Fibroblast of lung (primary cell): ENCODE measurements around the gene DEPDC7. TPM values are rescaled to one million over a fixed set of nuclear protein-coding genes. Genes with fewer than 3 reads are reported as not detected.

ENCODE experiments used
- DNase-seq, 2 donors: peaks; one replicate each; pipeline versions ENCODE4 v3.0.0 to v3.0.0-alpha.2; 2010; ENCODE audit warnings: low read depth in 2 of 2
- H2AFZ ChIP-seq: 2 replicates; pipeline ENCODE4 v1.5.1; 2012; ENCODE audit warnings: low read length, control low read depth, inconsistent platforms
- H3K27ac ChIP-seq: 2 replicates; pipeline ENCODE4 v1.5.1; 2011; ENCODE audit warnings: low read length, control low read depth; ENCODE audit not compliant: insufficient read depth
- H3K27me3 ChIP-seq: 2 replicates; pipeline ENCODE4 v1.5.1; 2011; ENCODE audit warnings: mild to moderate bottlenecking, low read length; ENCODE audit not compliant: control insufficient read depth, insufficient read depth
- H3K36me3 ChIP-seq: 2 replicates; pipeline ENCODE4 v1.5.1; 2011; ENCODE audit warnings: low read length; ENCODE audit not compliant: control insufficient read depth, insufficient read depth
- H3K4me1 ChIP-seq: 2 replicates; pipeline ENCODE4 v1.5.1; 2011; ENCODE audit warnings: low read length; ENCODE audit not compliant: control insufficient read depth, insufficient read depth; ENCODE audit errors: extremely low read depth
- H3K4me2 ChIP-seq: 2 replicates; pipeline ENCODE4 v1.5.1; 2011; ENCODE audit warnings: low read length, control low read depth; ENCODE audit not compliant: insufficient read depth; ENCODE audit errors: extremely low read depth
- H3K4me3 ChIP-seq, 4 experiments: fragments of 200-600 bp in 1 of 4; sonication (generic) in 1 of 4; replicated peaks in 1 of 4; 2 replicates each; pipeline ENCODE4 v1.5.1; 2011 to 2016; ENCODE audit warnings: low read length in 4 of 4, low read depth in 3 of 4, mild to moderate bottlenecking in 3 of 4, control low read depth in 2 of 4, inconsistent platforms in 1 of 4, mixed read lengths in 1 of 4; ENCODE audit not compliant: insufficient read depth in 1 of 4; ENCODE audit errors: control extremely low read depth in 1 of 4
- H3K79me2 ChIP-seq: 2 replicates; pipeline ENCODE4 v1.5.1; 2012; ENCODE audit warnings: mild to moderate bottlenecking, low read length, inconsistent platforms; ENCODE audit not compliant: control insufficient read depth, insufficient read depth
- H3K9ac ChIP-seq: 2 replicates; pipeline ENCODE4 v1.5.1; 2011; ENCODE audit warnings: mild to moderate bottlenecking, low read length, control low read depth; ENCODE audit not compliant: insufficient read depth
- H3K9me3 ChIP-seq: 2 replicates; pipeline ENCODE4 v1.5.1; 2012; ENCODE audit warnings: low read depth, low read length; ENCODE audit not compliant: control insufficient read depth, insufficient read depth
- H4K20me1 ChIP-seq: 2 replicates; pipeline ENCODE4 v1.5.1; 2011; ENCODE audit warnings: low read length; ENCODE audit not compliant: control insufficient read depth, insufficient read depth; ENCODE audit errors: extremely low read depth
- EZH2 ChIP-seq: IDR thresholded peaks from 2 replicates; pipeline ENCODE4 v1.5.1; 2012; ENCODE audit warnings: low read length, control low read depth, mild to moderate bottlenecking; ENCODE audit errors: missing control alignments
- polyA plus RNA-seq, 2 donors: library from polyadenylated mRNA; depleted of rRNA in 1 of 2; stranded (reverse) in 1 of 2; unstranded in 1 of 2; fragments of >200 nt; gene quantifications; 2 replicates each; pipeline ENCODE4 v1.2.1, GENCODE V29; 2011 to 2012; ENCODE audit warnings: missing spikeins in 1 of 2
- total RNA-seq: library from RNA; depleted of rRNA; stranded (reverse); fragments of >200 nt; gene quantifications from 2 replicates; pipeline ENCODE4 v1.2.1, GENCODE V29; 2014
- TF ChIP-seq, protein P1 (sequence below), 2 donors: IDR thresholded peaks in 1 of 2; conservative IDR thresholded peaks in 1 of 2; 1 replicate in 1 of 2; 2 replicates in 1 of 2; pipeline ENCODE4 v1.5.1; 2011 to 2012; ENCODE audit warnings: low read length in 2 of 2, control low read depth in 1 of 2, inconsistent platforms in 1 of 2, low read depth in 1 of 2, mild to moderate bottlenecking in 1 of 2

DEPDC7 gene
- total and polyA plus RNA-seq, 2 donors (not counting 1 experiment from before 2014, with no cell fraction given): 6.7 to 8.4 TPM

GRCh38 chr11:33072465-33072864, 56.8 kb downstream of the DEPDC7 start:
- Histone ChIP-seq H3K27me3 (no peaks in the 10 kb centered on the region), H3K79me2 (no peaks in the 10 kb centered on the region), H3K36me3 (peaks cover 15% of the 10 kb centered on the region), H3K9ac (no peak overlapping the region), H4K20me1 (no peaks in the 10 kb centered on the region), H3K9me3 (no peaks in the 10 kb centered on the region), H3K27ac (no peak overlapping the region), H3K4me3 (no peak overlapping the region), H3K4me2 (no peak overlapping the region), H2AFZ (no peak overlapping the region), H3K4me1 (no peaks in the 10 kb centered on the region)
- TF ChIP-seq, protein P1, sequence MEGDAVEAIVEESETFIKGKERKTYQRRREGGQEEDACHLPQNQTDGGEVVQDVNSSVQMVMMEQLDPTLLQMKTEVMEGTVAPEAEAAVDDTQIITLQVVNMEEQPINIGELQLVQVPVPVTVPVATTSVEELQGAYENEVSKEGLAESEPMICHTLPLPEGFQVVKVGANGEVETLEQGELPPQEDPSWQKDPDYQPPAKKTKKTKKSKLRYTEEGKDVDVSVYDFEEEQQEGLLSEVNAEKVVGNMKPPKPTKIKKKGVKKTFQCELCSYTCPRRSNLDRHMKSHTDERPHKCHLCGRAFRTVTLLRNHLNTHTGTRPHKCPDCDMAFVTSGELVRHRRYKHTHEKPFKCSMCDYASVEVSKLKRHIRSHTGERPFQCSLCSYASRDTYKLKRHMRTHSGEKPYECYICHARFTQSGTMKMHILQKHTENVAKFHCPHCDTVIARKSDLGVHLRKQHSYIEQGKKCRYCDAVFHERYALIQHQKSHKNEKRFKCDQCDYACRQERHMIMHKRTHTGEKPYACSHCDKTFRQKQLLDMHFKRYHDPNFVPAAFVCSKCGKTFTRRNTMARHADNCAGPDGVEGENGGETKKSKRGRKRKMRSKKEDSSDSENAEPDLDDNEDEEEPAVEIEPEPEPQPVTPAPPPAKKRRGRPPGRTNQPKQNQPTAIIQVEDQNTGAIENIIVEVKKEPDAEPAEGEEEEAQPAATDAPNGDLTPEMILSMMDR (conservative IDR thresholded peaks at IDR 0.05 in 1 of 2, IDR thresholded peaks at IDR 0.05 in 1 of 2; ENCODE audit: low read depth in 1 of 2, low read length in 2 of 2): no peak
- no peak for TF ChIP-seq EZH2
- no peak for DNase-seq

Other genes with a start within 250 kb of the DEPDC7 start
- under 0.01 TPM in 2 replicates for gene CCDC73, start 221.2 kb upstream of the DEPDC7 start, total RNA-seq
- gene CCDC73, start 221.2 kb upstream of the DEPDC7 start, polyA plus RNA-seq: not detected in 2 replicates
- gene PRRG4, start 186.0 kb upstream of the DEPDC7 start, total RNA-seq: under 0.01 and 0.33 TPM in 2 replicates
- gene PRRG4, start 186.0 kb upstream of the DEPDC7 start, polyA plus RNA-seq: 0.08 and 0.27 TPM in 2 replicates
- 17.2 and 17.7 TPM in 2 replicates for gene QSER1, start 123.1 kb upstream of the DEPDC7 start, total RNA-seq
- 9.6 and 12.9 TPM in 2 replicates for gene QSER1, start 123.1 kb upstream of the DEPDC7 start, polyA plus RNA-seq
- gene TCP11L1, start 23.7 kb downstream of the DEPDC7 start, total RNA-seq: 17.5 and 24.1 TPM in 2 replicates
- 25.2 and 30.2 TPM in 2 replicates for gene TCP11L1, start 23.7 kb downstream of the DEPDC7 start, polyA plus RNA-seq
- 26.3 and 32.4 TPM in 2 replicates for gene CSTF3, start 145.6 kb downstream of the DEPDC7 start, total RNA-seq
- gene CSTF3, start 145.6 kb downstream of the DEPDC7 start, polyA plus RNA-seq: 27.4 and 34.0 TPM in 2 replicates
- gene HIPK3, start 241.5 kb downstream of the DEPDC7 start, total RNA-seq: 89.8 and 119 TPM in 2 replicates
- gene HIPK3, start 241.5 kb downstream of the DEPDC7 start, polyA plus RNA-seq: 16.3 and 24.5 TPM in 2 replicates